Ascending aorta (tissue), 2 donors: ENCODE data around the gene NOTCH2. TPM values are rescaled to one million over a fixed set of nuclear protein-coding genes. Genes with fewer than 3 reads are reported as not detected.
"Not testable (repeated sequence)": the region's sequence is repeated elsewhere in the genome, so short reads cannot be mapped to it uniquely, and the experiment has no call there.

Source experiments
- DNase-seq, 2 donors: peaks; one replicate each; pipeline ENCODE4 v3.0.0-alpha.2; 2019; ENCODE audit warnings: low spot score in 2 of 2
- H3K27ac ChIP-seq, 2 donors: fragments of 200-600 bp; sonication (generic); one replicate each; pipeline ENCODE4 v1.5.1; 2016 to 2017; ENCODE audit warnings: mild to moderate bottlenecking in 1 of 2
- H3K27me3 ChIP-seq: fragments of 200-600 bp; sonication (generic); one replicate; pipeline ENCODE4 v1.5.1; 2017
- H3K36me3 ChIP-seq, 2 donors: fragments of 200-600 bp; sonication (generic); one replicate each; pipeline ENCODE4 v1.5.1; 2016
- H3K4me1 ChIP-seq, 2 donors: fragments of 200-600 bp; sonication (generic); one replicate each; pipeline ENCODE4 v1.5.1; 2016 to 2017; ENCODE audit warnings: mild to moderate bottlenecking in 1 of 2
- H3K4me3 ChIP-seq, 2 donors: fragments of 200-600 bp; sonication (generic); one replicate each; pipeline ENCODE4 v1.5.1; 2016 to 2017; ENCODE audit warnings: mild to moderate bottlenecking in 1 of 2
- H3K9me3 ChIP-seq, 2 donors: fragments of 200-600 bp; sonication (generic); one replicate each; pipeline ENCODE4 v1.5.1; 2016
- CTCF ChIP-seq, 3 experiments: fragments of 200-600 bp in 2 of 3; fragments of 450-650 bp in 1 of 3; sonication (generic) in 2 of 3; IDR thresholded peaks; one replicate each; pipeline ENCODE4 v1.5.1; 2016 to 2019; ENCODE audit warnings: antibody characterized with exemption in 3 of 3, mild to moderate bottlenecking in 1 of 3, moderate library complexity in 1 of 3
- intact Hi-C: fragments of 100-400 bp; cut with DNase I; formaldehyde crosslinking; loops from one replicate; pipeline ENCODE4 v1.15.1; 2023
- total RNA-seq: library from RNA; depleted of rRNA; stranded (reverse); fragments of >200 nt; gene quantifications from one replicate; pipeline ENCODE4 v1.1.0, GENCODE V29; 2016

Gene NOTCH2
- total RNA-seq, 1 donor from 2014 or later = 80.4 TPM

DNA sequence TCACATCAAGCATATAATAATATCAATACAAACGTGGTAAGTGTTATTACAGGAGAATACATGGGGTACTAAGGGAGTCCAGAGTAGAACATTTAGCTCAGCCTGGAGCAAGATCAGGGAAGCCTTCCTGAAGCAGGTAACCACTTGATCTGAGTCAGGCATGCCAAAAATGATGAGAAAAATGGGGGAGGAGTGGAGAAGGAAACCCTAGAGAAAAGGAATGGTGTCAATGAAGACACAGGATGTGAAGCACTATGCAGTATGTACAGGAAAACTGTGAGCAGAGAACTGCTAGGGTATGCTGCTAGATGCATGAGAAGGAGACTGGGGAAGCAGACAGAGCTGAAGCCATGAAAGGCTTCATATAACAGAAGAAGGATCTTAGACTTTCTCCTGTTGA, 84.7 kb downstream of the NOTCH2 start:
- no peak overlapping the region for H3K4me3 ChIP-seq
- intact Hi-C loops = loop anchor here (5.0 kb wide), 1 partner anchor 32 kb away; no protein-coding TSS in a partner anchor
- peak overlapping the region; percentile 26 to 70 for H3K27ac ChIP-seq
- H3K36me3 ChIP-seq = peaks cover 2 to 7% of the 10 kb centered on the region in 2 donors
- H3K27me3 ChIP-seq = no peaks in the 10 kb centered on the region
- no peaks in the 10 kb centered on the region for H3K9me3 ChIP-seq
- no peak for TF ChIP-seq CTCF (IDR thresholded peaks at IDR 0.05)
- H3K4me1 ChIP-seq = peaks cover 12 to 30% of the 10 kb centered on the region in 2 donors
- no peak for DNase-seq

DNA sequence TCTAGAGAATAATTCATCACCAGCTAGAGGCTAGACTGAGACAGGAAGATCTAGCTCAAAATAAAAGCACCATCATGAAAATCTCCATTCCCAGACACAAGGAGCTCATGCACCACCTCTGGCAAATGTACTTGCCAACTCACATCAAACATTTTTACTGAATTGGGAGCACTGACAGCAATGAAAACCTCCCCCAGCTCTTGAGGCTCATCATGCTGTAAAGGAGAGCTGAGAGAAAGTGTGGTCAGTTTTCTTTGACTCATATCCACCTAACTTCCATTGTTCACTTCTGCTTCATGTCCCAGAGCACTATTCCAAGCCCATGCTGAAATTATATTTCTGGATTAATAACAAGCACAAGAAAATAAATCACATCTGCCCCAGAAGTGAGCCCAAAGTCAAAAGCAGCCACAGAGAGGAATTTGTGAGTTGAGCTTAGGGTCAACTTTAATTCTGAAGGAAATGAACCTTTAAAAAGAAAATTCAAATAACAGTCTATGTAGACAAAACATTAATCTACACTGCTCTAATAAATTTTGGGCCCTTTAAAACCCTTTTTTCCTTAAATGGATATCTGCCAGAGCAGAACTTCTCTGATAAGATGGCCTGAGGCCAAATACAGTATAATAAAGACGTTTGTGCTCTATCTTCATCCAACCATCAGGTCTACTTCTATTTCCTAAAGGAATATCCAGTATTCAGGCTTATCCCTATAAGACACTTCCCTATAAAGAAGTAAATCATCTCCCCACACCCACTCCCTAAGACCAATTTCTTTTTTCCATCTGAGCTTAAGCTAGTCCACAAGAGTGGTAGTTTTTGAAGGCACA, 87.3 kb downstream of the NOTCH2 start:
- Histone ChIP-seq H3K4me1 (peaks cover 3 to 23% of the 10 kb centered on the region in 2 donors), H3K36me3 (peaks cover 0 to 7% of the 10 kb centered on the region in 2 donors), H3K27me3 (no peaks in the 10 kb centered on the region), H3K9me3 (no peaks in the 10 kb centered on the region), H3K27ac (peak overlapping the region; percentile 47 to 56), H3K4me3 (no peak overlapping the region)
- no peak for TF ChIP-seq CTCF (IDR thresholded peaks at IDR 0.05)
- intact Hi-C loops = no loop called here
- DNase-seq = no peak

- Histone ChIP-seq H3K9me3 (no peaks in the 10 kb centered on the region), H3K36me3 (peaks cover 0 to 6% of the 10 kb centered on the region in 2 donors), H3K27ac (peak overlapping the region; percentile 47 to 56), H3K4me1 (peaks cover 3 to 18% of the 10 kb centered on the region in 2 donors), H3K4me3 (no peak overlapping the region), H3K27me3 (no peaks in the 10 kb centered on the region)
- no peak for TF ChIP-seq CTCF (IDR thresholded peaks at IDR 0.05)
- intact Hi-C loops = no loop called here
- DNase-seq = no peak
Observed at GRCh38 chr1:119981496-119981895, 88.0 kb downstream of the NOTCH2 start.

DNA sequence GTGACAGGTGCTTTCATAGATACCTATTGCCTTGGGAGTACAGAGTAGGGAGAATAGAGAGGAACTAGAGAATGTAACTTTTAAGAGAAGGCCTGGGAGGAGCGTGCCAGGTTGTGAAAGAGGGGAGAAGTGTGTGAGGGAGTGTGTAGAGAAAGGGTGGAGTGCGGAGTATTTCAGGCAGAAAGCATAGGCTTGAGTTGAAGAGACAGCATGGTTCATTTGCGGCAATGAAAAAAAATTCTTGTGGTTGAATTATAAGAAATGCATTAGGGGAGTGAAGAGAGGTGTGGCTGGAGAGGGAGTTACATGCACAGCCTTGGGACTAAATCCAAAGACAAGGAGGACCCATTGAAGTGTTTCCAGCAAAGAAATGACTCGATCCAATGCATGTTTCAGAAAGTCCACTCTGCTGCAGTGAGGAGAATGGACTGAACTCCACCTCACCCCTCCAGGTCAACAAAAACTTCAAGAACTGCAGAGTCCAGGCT, 91.4 kb downstream of the NOTCH2 start:
- DNase-seq = no peak
- Histone ChIP-seq H3K9me3 (no peaks in the 10 kb centered on the region), H3K36me3 (no peaks in the 10 kb centered on the region), H3K27ac (no peak overlapping the region), H3K4me1 (peaks cover 0 to 25% of the 10 kb centered on the region in 2 donors), H3K27me3 (no peaks in the 10 kb centered on the region), H3K4me3 (no peak overlapping the region)
- intact Hi-C loops = no loop called here
- TF ChIP-seq CTCF (IDR thresholded peaks at IDR 0.05) = no peak

GRCh38 chr1:119977113-119977736, 92.2 kb downstream of the NOTCH2 start:
- H3K4me3 ChIP-seq, H3K27me3 ChIP-seq, DNase-seq, intact Hi-C loops, H3K27ac ChIP-seq, H3K9me3 ChIP-seq, H3K36me3 ChIP-seq: not testable (repeated sequence)
- H3K4me1 ChIP-seq = peaks cover 0 to 24% of the 10 kb centered on the region in 2 donors

GRCh38 chr1:119975582-119976254, 93.7 kb downstream of the NOTCH2 start:
- H3K36me3 ChIP-seq, H3K4me3 ChIP-seq, H3K27me3 ChIP-seq, H3K9me3 ChIP-seq, intact Hi-C loops, DNase-seq, H3K27ac ChIP-seq: not testable (repeated sequence)
- peaks cover 0 to 13% of the 10 kb centered on the region in 2 donors for H3K4me1 ChIP-seq
